ENCODE measurements around the gene HELZ2.
A peak's percentile ranks its signal among the peaks of the same experiment; 100 is the strongest.

HELZ2 gene

DNA sequence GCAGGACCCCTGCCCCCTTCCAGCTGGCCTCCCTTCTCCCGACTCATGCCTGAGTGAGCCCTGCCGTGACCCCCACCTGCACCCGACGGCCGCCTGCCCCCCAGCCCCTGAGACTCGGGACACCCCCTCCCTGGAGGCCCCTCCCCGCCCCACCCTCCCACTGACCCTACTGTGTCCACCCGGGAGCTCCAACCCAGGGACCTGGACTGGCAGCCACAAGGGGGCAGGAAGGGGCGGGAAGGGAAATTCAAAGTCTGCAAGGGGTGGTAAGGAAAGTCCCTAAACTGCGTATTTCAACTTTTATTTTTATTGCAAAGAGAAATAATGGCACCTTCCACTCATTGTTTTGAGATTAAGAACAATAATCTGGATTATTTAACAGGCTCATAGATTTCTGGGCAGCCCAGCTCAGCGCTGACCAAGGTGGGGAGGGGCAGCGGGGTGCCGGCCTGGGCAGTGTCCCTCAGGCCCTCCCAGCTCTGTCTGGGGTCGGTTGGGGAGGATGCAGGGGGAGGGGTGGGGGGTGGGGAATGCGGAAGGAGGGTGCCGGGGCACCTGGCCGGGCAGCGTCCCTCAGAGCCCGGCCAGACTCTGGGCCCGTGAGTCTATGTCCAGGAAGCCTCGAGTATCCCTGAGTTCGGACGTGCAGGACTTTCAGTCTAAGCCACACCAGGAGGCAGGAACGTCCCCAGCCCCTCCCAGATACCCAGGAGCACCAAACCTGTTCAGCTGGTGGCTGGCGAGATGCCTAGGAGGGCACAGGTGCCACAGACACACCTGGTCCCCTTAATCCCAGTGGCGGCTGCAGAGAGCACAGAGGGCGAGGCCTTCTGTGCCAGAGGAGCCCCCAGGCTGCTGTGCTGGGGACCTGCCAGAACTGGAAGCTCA is 35.6 kb downstream of the HELZ2 start:
- DNase-seq (ENCODE audit: low spot score): no peak

DNA sequence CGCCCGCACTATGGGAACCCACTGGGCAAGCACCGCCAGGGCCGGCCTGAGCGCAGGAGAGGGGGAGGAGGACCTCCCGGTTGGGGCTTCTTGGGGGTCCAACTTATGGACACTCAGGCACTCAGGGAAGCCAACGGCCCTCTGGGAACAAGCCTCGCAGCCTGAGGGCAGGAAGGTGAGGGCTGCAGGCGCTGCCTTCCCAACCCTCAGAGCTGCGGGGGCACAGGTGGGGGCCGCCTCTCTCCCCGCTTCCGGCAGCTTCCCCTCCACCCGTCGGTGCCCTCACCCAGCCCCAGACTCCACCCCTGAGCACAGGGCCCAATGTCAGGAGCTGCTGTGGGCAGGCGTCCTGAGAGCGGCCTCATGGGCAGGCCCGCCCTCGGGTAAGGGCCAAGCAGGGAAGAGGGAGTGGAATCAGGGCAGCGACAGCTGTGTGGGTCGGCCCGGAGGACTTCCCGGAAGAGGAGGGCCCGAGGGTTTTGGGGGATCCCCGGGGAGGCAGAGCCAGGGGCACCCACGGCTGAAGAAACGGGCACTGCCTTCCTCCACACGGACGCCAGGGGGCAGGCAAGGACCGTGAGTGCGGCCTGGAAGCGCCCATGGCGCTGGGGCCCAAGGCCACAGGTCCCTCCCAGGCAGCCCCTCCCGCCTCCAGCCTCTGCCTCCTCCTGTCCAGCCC is 36.4 kb downstream of the HELZ2 start:
- peak; percentile 58 for DNase-seq (ENCODE audit: low spot score)

DNA sequence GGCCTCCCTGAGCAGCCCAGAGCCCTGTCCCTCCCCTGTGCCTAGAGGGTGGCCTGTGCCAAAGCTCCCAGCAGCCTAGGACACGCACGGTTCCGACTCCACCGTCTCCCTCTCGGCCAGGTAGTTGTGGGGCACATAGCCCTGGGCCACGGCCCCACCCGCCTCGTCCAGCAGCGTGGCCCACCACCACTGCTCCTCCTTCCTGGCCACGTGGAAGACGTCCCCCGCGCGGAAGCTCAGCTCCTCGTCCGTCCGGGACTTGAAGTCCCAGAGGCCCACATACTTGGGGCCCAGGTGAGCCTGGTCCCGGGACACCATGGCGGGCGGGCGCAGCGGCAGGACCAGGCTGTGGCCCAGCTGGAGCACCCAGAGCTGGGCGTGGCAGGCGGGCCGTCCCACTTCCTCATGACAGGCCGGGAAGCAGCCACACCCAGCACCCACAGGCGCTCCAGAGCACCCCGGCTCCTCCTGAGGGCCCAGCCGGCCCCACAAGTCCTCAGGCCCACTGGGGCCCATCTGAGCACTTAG is 37.0 kb downstream of the HELZ2 start, which contains the start of gene PTK6:
Gene PTK6 (minus strand): TSS at position 380 of the 528 bp plus-strand sequence. CDS start 62 bp downstream, at position 318.
- no peak for DNase-seq (ENCODE audit: low spot score)

DNA sequence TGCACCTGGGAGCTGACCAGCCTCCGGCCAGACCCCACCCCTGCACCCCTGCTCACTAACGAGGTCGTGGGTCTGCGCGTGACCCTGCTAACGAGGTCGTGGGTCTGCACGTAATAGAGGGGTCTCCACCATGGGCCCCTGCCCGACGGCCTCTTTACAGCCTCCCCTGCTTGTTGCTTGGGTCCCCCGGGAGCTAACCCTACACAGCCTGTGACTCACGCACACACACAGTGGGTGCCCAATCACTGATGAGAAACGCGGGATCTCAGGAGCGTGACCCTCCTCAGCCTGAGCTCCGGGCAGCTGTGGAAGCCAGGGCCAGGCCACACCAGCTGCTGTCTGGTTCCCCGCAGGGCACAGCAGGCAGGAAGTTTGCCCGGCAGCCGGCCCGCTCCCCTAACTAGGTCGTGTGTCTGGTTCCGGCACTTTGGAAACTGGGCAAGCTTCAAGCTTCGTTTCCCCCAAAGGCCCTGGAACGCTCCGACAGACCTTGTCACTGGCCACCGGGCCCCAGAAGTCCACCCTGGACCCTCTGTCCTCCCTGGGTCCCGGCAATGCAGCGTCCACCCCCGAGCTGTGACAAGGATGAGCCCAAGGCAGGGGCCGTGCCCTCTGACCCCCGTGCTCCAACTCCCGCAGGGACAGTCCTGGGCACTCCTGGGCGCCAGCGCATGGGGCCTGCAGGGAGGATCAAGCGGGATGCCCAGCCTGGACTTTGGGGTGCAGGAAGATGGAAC is 37.6 kb downstream of the HELZ2 start:
- DNase-seq (ENCODE audit: low spot score): no peak

DNA sequence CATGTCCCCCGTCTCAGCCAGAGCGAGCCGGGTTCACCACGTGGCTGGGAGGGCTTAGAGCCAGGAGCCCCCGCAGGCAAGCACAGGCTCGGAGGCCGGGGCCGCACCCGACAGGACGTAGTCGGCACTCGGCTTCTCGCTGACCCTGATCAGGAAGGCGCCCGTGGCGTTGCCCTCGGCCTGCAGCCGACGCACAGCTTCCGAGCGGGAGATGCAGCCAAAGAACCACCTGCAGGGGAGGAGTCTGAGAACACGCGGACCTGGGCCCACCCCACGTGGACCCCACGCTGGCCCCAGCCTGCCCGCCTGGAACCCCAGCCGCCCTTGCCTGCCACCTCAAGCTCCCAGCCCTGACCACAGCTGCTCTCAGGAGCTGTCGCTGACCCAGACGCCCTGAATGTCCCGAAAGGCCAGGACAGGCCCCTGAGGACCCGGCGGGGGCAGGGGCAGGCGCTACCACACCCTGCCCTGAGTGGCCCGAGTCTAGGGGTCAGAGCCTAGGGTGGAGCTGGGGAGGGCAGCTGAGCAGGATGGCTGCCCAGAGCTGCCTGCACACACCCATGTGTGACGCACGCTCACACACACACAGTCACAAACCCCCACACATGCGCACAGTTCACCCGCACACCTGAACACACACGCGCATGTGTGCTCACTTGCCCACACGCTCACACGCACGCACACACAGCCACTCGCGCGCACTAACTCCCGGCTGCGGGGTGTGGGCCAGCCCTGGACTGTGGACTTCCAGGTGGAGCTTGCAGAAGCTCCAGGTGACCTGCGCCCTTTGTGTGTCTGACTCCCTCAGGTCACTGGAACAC is 39.0 kb downstream of the HELZ2 start:
- DNase-seq (ENCODE audit: low spot score): no peak

DNA sequence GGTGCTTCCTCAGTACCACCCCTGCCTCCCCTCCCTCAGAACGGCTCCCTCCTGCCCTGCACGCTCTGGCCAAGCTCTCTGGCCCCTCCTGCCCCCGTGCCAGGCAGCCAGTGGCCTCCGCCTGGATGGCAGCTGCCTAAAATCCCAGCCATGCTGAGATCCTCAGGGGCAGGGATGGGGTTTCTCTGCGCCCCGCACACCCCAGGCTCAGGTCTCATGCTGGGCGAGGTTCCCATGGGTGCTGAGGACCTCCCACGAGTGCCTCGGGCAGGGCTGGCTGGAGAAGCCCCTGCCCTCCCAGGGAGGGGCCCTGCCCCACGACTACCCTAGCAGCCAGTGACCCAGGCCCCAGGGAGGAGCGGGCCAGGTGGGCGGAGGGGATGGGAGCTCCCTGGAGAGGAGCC is 39.6 kb downstream of the HELZ2 start:
- DNase-seq (ENCODE audit: low spot score): no peak

DNA sequence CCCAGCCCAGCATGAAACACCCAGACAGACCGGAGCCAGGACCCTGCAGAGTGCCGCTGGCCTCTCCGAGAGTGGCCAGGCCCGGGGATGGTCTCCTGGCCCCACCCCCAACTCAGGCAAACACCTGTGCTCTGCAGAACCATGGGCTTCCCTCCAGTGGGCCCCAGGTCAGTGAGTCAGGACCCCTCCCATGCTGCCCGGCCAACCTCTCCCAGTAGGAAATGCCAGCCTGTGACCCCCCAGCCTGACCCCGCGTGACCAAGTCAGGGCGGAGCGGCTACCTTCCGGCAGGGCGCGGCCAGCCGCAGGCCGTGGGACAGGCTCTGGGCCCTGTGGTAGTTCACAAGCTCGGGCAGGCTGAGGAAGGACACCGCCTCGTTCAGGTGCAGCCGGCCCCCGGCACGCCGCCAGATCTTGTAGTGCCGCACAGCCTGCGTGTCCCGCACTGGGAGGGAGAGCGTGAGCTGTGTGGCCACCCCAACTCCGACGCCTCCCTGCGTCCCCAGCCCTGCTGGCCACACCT is 40.1 kb downstream of the HELZ2 start:
- DNase-seq (ENCODE audit: low spot score): no peak

DNA sequence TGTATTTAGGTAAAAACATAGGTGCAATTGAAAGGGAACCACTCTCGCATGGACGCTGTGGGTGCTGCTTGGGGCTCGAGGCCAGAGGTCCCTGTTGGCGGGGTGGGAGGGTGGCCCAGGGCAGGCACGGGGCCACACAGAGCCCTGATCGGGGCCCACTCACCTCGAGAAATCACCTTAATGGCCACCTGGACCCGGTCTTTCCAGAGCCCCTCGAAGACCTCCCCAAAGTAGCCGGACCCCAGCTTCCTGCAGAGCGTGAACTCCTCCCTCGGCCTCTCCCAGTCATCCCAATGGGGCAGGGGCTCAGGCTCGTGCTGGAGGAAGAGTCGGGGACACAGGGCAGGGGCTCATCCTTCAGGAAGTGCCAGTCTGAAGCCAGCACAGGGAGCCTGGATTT is 40.7 kb downstream of the HELZ2 start:
- no peak for DNase-seq (ENCODE audit: low spot score)

DNA sequence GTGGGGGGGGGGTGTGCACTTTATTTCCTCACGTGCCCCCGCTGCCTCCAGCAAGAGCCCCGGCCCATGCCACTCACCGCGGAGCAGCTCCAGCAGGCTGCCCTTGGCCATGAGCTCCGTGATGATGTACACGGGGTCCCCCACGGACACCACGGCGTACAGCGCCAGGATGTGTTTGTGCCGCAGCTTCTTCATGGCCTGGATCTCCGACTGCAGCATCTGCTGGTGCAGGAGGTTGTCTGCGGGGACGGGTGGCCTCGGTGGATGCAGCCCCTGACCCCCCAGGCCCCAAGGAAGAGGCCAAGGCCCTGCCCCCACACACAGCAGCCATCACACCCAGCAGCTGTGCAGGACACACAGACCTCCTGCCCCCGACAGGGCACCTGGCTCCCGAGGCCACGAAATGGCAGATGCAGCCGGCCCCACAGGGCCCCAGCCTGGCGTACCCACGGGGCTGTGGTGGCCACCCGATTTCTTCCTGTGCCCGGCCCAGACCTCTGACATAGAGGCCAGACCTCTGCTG is 41.5 kb downstream of the HELZ2 start:
- no peak for DNase-seq (ENCODE audit: low spot score)

DNA sequence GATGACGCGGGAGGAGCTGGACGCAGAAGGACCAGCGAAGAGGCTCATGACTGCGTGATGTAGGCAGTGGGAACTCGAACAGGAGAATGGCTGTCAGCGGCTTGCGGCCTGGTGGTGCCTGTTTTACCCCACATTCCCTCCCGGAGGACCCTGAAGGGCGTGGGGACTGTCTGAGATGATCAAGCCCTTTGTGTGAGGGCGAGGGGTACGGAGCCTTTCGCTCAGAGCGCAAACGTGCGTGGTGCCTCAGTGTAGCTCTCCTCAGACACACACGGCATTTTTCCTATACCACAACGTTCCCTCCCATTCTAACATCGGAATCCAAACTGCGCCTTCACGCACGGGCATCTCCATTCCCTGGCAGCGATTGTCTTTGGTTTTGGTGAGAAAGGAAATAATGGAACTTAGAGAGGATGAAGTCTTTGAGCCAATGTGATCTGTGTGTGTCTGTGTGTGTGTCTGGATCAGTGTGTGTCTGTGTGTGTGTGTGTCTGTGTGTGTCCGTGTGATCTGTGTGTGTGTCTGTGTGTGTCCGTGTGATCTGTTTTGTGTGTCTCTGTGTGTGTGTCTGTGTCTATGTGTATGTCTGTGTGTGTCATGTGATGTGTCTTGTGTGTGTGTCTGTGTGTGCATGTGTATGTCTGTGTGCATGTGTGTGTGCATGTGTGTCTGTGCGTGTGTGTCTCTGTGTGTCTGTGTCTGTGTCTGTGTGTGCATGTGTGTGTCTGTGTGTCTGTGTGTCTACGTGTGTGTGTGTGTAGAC is 42.2 kb downstream of the HELZ2 start:
- no peak for DNase-seq (ENCODE audit: low spot score)

DNA sequence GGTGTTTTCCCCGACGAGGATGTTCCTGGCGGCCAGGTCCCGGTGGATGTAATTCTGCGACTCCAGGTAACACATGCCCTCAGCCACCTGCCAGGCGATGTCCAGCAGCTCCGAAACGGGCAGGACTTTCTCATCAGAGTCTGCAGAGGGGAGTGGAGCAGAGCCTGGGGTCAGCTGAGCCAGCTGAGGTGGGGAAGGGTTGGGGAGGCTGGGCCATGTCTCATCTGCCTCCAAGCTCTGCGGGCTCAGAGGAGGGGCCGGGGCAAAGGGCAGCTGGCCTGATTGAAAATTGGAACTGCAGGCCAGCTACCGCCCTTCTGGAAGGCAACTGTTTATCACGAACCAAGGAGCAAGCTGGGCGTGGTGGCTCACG is 43.3 kb downstream of the HELZ2 start:
- DNase-seq (ENCODE audit: low spot score): no peak

DNA sequence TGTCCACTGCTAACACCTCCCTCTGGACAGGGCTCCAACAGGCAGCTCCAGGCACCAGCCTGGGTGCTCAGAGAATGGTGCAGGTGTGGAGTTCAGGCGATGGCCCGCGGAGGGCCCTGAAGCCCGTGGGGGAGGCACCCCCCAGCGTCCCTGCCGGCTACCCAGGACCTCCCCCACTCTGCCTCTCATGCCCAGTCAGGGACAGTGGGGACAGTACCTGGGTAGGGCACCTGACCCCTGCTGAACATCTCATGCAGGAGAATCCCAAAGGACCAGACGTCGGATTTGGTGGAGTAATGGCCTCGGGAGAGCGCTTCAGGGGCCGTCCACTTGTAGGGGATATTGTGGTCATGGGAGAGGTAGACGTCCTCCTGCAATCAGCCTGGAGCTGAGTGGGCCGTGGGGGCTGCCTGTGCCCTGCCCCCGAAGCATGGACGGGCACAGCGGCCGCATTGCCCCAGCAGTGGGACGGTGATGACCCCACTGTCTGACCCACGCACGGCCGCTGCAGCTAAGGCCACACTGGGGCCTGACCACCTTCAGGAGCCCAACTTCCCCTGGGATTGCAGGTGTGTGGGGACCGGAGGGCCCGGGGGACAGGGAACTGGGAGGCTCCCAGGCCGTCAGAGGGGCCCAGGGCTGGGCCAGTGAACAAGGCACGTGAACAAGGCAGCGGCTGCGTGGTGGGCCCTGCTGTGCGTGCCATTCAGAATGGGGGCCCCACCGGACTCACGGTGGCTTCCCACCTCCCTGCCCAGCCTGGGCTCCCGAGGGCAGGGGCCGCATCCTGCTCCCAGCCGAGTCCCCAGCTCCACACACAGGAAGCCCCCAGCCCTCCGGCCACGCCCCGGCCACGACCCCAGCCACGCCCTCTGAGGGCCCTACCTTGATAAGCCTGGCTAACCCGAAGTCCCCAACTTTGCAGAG is 43.9 kb downstream of the HELZ2 start:
- no peak for DNase-seq (ENCODE audit: low spot score)

DNA sequence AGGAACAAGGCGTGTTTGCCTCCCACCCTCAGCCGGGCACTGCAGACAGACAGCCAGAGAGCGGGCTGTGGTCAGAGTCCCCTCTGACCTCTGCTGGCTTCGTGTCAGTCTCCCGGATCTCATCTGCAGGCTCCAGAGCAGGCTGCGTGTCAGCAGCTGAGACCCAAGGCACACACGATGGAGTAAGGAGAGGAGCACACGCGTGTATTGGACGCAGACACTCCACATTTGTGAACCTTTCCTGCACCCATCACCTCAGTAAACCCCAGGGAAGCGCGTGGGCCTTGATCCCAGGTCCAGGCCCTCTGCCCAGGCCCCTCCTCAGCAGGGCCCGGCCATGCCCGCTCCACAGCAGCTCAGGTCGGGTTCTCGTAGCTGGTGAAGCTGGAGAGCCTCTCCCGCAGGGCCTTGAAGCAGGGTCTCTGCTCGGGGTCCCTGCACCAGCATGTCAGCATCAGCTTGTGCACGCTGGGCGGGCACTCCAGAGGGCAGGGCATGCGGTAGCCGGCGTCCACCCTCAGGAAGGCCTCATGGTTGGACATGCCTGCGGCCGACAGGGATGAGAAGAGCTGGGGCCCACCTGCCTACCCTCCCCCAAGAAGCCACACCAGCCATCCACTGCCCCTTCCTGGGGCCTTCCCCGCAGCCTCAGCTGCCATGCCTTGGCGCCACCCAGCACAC is 44.7 kb downstream of the HELZ2 start:
- DNase-seq (ENCODE audit: low spot score): no peak

DNA sequence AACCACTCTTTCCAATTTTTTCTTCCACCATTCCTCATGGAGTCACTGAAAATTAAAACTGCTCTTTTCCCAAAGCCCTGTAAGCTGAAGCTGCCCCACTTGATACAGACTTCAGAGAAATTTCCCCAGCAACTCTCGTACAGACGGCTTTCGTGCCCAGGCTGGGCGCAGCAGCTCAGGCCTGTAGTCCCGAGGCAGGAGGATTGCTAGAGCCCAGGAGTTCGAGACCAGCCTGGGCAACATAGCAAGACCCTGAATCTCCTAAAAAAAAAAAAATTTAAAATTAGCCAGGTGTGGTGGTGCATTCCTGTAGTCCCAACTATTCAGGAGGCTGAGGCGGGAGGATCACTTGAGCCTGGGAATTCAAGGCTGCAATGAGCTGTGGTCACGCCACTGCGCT is 46.9 kb downstream of the HELZ2 start:
- no peak for DNase-seq (ENCODE audit: low spot score)

DNA sequence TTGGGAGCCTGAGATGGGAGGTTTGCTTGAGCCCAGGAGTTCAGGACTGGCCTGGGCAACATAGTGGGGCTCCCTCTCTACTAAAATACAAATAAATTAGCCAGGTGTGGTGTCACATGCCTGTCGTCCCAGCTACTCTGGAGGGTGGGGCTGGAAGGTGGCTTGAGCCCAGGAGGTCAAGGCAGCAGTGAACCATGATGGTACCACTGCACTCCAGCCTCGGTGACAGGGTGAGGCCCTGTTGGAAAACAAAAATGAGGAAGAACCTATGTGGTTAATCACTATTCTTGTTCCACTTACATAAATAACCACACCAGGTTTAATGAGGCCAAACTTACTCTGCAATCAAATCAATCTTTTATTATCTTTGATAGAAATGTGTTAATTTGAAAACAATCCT is 48.1 kb downstream of the HELZ2 start:
- no peak for DNase-seq (ENCODE audit: low spot score)

DNA sequence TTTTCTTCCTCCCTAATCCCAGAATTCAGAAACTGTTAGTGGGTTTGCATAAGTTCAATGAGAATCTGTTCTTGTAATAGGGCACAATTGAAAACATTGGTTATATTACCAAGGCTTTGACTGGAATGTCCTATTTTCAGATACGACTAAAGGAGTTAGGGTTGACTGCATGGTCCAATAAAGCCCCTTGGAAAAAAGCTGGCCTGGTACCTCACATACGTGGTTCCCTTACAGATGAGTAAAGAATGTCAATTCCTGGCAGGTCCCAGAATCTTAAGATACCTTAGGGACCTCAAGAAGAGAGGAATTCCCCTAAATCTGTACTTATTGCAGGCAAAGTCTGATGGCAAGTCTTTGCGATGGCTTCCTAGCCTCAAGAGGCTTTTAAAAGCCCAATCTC is 48.9 kb downstream of the HELZ2 start:
- no peak for DNase-seq (ENCODE audit: low spot score)
